ENCODE results near the gene MVB12B. TPM values are rescaled to one million over a fixed set of nuclear protein-coding genes. Genes with fewer than 3 reads are reported as not detected.

MVB12B gene
- total and polyA plus RNA-seq, 2 of the 4 experiments (the other 2 are of a cell fraction) = 2.0 to 4.0 TPM

DNA sequence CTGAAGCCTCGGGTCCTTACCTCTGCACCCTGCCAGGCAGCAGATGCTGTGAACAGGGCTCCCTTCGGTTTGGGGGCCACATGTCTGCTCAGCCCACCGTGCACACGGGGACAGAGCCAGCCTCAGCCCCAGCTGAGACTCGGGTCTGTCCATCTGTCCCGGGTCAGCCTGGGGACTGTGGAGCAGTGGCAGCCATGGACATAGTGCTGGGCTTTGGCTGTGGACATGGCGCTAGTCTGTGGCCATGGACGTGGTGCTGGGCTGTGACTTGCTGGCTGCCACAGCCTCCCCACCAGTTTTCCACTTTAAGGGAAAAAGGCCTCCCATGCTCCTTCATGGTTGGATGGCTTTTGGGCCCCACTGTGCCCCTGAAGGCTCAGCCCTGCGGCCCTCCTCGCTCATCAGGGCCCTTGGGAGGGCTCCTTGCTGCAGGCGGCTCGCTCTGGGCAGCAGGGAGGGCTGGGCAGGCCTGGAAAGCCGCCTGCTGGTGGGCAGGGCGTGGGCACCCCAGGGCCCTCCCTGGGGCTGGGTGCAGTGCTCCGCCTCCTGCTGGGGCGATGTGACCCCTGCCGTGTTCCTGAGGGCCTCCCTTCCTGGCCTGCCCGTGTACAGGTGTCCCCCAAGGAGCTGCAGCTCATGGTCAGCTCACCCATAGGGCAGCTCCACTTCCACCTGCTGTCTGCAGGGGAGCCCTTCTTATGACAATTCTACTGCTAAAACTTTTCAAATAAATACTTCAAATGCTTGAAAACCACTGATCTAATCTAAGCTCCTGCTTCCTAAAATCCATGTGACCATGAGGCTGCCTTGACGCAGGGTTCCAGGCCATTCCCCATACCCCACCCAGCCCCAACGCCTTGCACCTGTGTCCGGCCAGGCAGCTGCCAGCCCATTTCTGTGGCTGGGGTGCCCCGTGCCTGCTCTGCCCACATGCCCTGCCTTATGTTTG, 175.0 kb downstream of the MVB12B start:
- H3K9ac ChIP-seq (ENCODE audit: low read depth, low read length) = no peak overlapping the region
- dilution Hi-C loops (cut with HindIII; ENCODE audit: low sequenced_read_pairs, unreplicated experiment) (no loop called here), in situ Hi-C loops (cut with MboI; ENCODE audit: low sequenced_read_pairs) (loop anchor here (5.0 kb wide), 1 partner anchor 56 kb away; no protein-coding TSS in a partner anchor), intact Hi-C loops (cut with micrococcal nuclease) (loop anchor here (1.0 kb wide), 1 partner anchor 57 kb away; no protein-coding TSS in a partner anchor)
- DNase-seq (no peak), ATAC-seq (ENCODE audit: low read depth) (no peak)
- H4K8ac ChIP-seq (ENCODE audit: low read depth in 2 of 2, low read length in 2 of 2) = no peak overlapping the region
- H3K14ac ChIP-seq (replicated peaks; ENCODE audit: low read depth, low read length) = no peak overlapping the region
- peak overlapping the region; percentile 33 for H2AK9ac ChIP-seq (replicated peaks; ENCODE audit: low read depth, low read length, poor library complexity)
- H2BK5ac ChIP-seq (ENCODE audit: low read depth, low read length, poor library complexity, severe bottlenecking) = no peak overlapping the region
- no peak overlapping the region for H2BK120ac ChIP-seq (ENCODE audit: low read depth, low read length)
- H3K9me1 ChIP-seq (ENCODE audit: insufficient read depth, low read length) = no peaks in the 10 kb centered on the region
- peaks cover 4% of the 10 kb centered on the region; the same call in 1 of the 2 replicates for H3K36me3 ChIP-seq (ENCODE audit: control insufficient read depth, insufficient read depth, low read length)
- no peaks in the 10 kb centered on the region; the same call in 1 of the 2 replicates for H3K27me3 ChIP-seq (ENCODE audit: control insufficient read depth, insufficient read depth, low read length)
- no peaks in the 10 kb centered on the region for H3K79me1 ChIP-seq (ENCODE audit: low read depth in 1 of 2, low read length in 2 of 2)
- no peak for TF ChIP-seq CHD1 (IDR thresholded peaks at IDR 0.05; ENCODE audit: low read depth, low read length)
- no peak for TF ChIP-seq RCOR1 (IDR thresholded peaks at IDR 0.05; ENCODE audit: insufficient replicate concordance, low read length)
- TF ChIP-seq SMC3 (IDR thresholded peaks at IDR 0.05; ENCODE audit: low read depth, low read length) = no peak
- TF ChIP-seq MAFK (IDR thresholded peaks at IDR 0.05; ENCODE audit: low read depth, low read length) = no peak
- no peak for TF ChIP-seq POLR2A (IDR thresholded peaks at IDR 0.05; ENCODE audit: low read depth, low read length)
- TF ChIP-seq MXI1 (IDR thresholded peaks at IDR 0.05; ENCODE audit: borderline replicate concordance, low read depth, low read length) = no peak
- TF ChIP-seq FOS (IDR thresholded peaks at IDR 0.05; ENCODE audit: low read depth, low read length) = no peak
- no peak for TF ChIP-seq NFE2L2 (IDR thresholded peaks at IDR 0.05; ENCODE audit: low read depth, low read length)
- BruUV-seq (replicated peaks) = no TSS peak
- no peak overlapping the region for H4K5ac ChIP-seq (ENCODE audit: low read depth, low read length)
- H3K56ac ChIP-seq (ENCODE audit: extremely low read depth, insufficient read depth, low read length) = no peak overlapping the region
- H3K4me2 ChIP-seq (ENCODE audit: low read depth, low read length) = no peak overlapping the region
- POLR2A ChIA-PET (ENCODE audit: unreplicated experiment) = no interaction called here
- no peak overlapping the region for H3K27ac ChIP-seq (ENCODE audit: insufficient read depth, low read length)
- peaks cover 7% of the 10 kb centered on the region; the same call in 1 of the 2 replicates for H4K20me1 ChIP-seq (ENCODE audit: insufficient read depth, low read length)
- no peaks in the 10 kb centered on the region for H3K9me3 ChIP-seq (ENCODE audit: control insufficient read depth, insufficient read depth, low read length)
- no peak overlapping the region for H3K4me3 ChIP-seq (ENCODE audit: insufficient read depth, low read depth, low read length)
- WGBS, 2 experiments (ENCODE audit: extremely low coverage in 2 of 2, insufficient read length in 1 of 2) = 93% methylated on average over 10 of the region's 22 CpGs; no CpG with 5 or more reads in 1 of the 2 experiments
- no peak overlapping the region for H4K91ac ChIP-seq (ENCODE audit: insufficient read depth, low read depth, low read length)
- H2BK15ac ChIP-seq (ENCODE audit: low read depth, low read length) = no peak overlapping the region
- peaks cover 4% of the 10 kb centered on the region; the same call in 1 of the 2 replicates for H3K4me1 ChIP-seq (ENCODE audit: control insufficient read depth, insufficient read depth, low read length)
- H2AFZ ChIP-seq (replicated peaks; ENCODE audit: low read length, poor library complexity) = peak overlapping the region; percentile 86
- no peak overlapping the region for H3K4ac ChIP-seq (ENCODE audit: low read depth, low read length)
- CTCF ChIA-PET = interaction anchor here (1.1 to 1.5 kb wide), 2 partner anchors 9 kb away, joined by 3 read pairs; no protein-coding TSS in a partner anchor
- H2BK20ac ChIP-seq (ENCODE audit: low read depth, low read length) = no peak overlapping the region
- H3K23ac ChIP-seq (ENCODE audit: low read depth, low read length) = no peak overlapping the region
- no peak overlapping the region for H3K18ac ChIP-seq (ENCODE audit: low read depth, low read length)
- H2AK5ac ChIP-seq (ENCODE audit: low read depth, low read length) = no peak overlapping the region
